Measurements from ENCODE around the gene RFX6. TPM values are rescaled to one million over a fixed set of nuclear protein-coding genes. Genes with fewer than 3 reads are reported as not detected.

Gene RFX6
- total RNA-seq, 3 donors from 2014 or later = under 0.01 to 1.8 TPM; not detected in 1

- intact Hi-C loops (cut with DNase I; ENCODE audit: low total_unique reads) = no loop called here
- Histone ChIP-seq H3K27ac (peak overlapping the region in 1 of 2 donors; percentile 40), H3K9me3 (no peaks in the 10 kb centered on the region), H3K4me3 (no peak overlapping the region), H3K4me1 (no peaks in the 10 kb centered on the region), H3K27me3 (no peaks in the 10 kb centered on the region), H3K36me3 (no peaks in the 10 kb centered on the region)
- no peak for TF ChIP-seq CTCF (IDR thresholded peaks at IDR 0.05)
- TF ChIP-seq POLR2A (IDR thresholded peaks at IDR 0.05) = no peak
- no peak for TF ChIP-seq POLR2AphosphoS5 (IDR thresholded peaks at IDR 0.05)
- DNase-seq (ENCODE audit: low spot score in 2 of 2) = no peak
Measured at GRCh38 chr6:116974526-116975316, 97.7 kb downstream of the RFX6 start.

- H3K27ac ChIP-seq = no peak overlapping the region
- H3K4me3 ChIP-seq = no peak overlapping the region
- no peaks in the 10 kb centered on the region for H3K4me1 ChIP-seq
- no peaks in the 10 kb centered on the region for H3K36me3 ChIP-seq
- intact Hi-C loops (cut with DNase I; ENCODE audit: low total_unique reads) = no loop called here
- DNase-seq (ENCODE audit: low spot score in 2 of 2) = no peak
- H3K9me3 ChIP-seq = no peaks in the 10 kb centered on the region
- no peaks in the 10 kb centered on the region for H3K27me3 ChIP-seq
- TF ChIP-seq POLR2A (IDR thresholded peaks at IDR 0.05) (no peak), POLR2AphosphoS5 (IDR thresholded peaks at IDR 0.05) (no peak), CTCF (IDR thresholded peaks at IDR 0.05) (no peak)
Measured at GRCh38 chr6:116975600-116975999, 98.6 kb downstream of the RFX6 start.

- H3K27me3 ChIP-seq = no peaks in the 10 kb centered on the region
- H3K4me1 ChIP-seq = no peaks in the 10 kb centered on the region
- TF ChIP-seq POLR2AphosphoS5 (IDR thresholded peaks at IDR 0.05) (no peak), CTCF (IDR thresholded peaks at IDR 0.05) (no peak), POLR2A (IDR thresholded peaks at IDR 0.05) (no peak)
- H3K4me3 ChIP-seq = no peak overlapping the region
- H3K36me3 ChIP-seq = no peaks in the 10 kb centered on the region
- no peak for DNase-seq (ENCODE audit: low spot score in 2 of 2)
- no peak overlapping the region for H3K27ac ChIP-seq
- peaks cover 0 to 15% of the 10 kb centered on the region in 2 donors for H3K9me3 ChIP-seq
- intact Hi-C loops (cut with DNase I; ENCODE audit: low total_unique reads) = no loop called here
Measured at GRCh38 chr6:116979560-116979959, 102.5 kb downstream of the RFX6 start.

Other genes starting within 250 kb of the RFX6 start
- gene ZUP1, start 208.5 kb upstream of the RFX6 start, total RNA-seq = 10 to 100 TPM in 1 of 3 donors, 1 to 10 TPM in 2; 6.6 to 10.4 (median 9.5) TPM
- 10 to 100 TPM; 10.8 to 14.3 (median 11.2) TPM for gene KPNA5, start 196.0 kb upstream of the RFX6 start, total RNA-seq
- gene FAM162B, start 111.5 kb upstream of the RFX6 start, total RNA-seq = 10 to 100 TPM in 1 of 3 donors, 1 to 10 TPM in 2; 3.7 to 11.8 (median 6.9) TPM
- not detected for gene GPRC6A, start 48.2 kb upstream of the RFX6 start, total RNA-seq